DMS114 treated with DMSO at 0.1 percent for 48 hours (cell line): ENCODE data around the gene SPAST.
A peak's percentile ranks its signal among the peaks of the same experiment; 100 is the strongest.
"Not testable (repeated sequence)": the region's sequence is repeated elsewhere in the genome, so short reads cannot be mapped to it uniquely, and the experiment has no call there.

Experiments used
- DNase-seq: peaks from one replicate; lab custom pipeline; 2025; ENCODE audit not compliant: unreplicated experiment; lab: John Stamatoyannopoulos, UW

SPAST gene, protein sequence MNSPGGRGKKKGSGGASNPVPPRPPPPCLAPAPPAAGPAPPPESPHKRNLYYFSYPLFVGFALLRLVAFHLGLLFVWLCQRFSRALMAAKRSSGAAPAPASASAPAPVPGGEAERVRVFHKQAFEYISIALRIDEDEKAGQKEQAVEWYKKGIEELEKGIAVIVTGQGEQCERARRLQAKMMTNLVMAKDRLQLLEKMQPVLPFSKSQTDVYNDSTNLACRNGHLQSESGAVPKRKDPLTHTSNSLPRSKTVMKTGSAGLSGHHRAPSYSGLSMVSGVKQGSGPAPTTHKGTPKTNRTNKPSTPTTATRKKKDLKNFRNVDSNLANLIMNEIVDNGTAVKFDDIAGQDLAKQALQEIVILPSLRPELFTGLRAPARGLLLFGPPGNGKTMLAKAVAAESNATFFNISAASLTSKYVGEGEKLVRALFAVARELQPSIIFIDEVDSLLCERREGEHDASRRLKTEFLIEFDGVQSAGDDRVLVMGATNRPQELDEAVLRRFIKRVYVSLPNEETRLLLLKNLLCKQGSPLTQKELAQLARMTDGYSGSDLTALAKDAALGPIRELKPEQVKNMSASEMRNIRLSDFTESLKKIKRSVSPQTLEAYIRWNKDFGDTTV

DNA sequence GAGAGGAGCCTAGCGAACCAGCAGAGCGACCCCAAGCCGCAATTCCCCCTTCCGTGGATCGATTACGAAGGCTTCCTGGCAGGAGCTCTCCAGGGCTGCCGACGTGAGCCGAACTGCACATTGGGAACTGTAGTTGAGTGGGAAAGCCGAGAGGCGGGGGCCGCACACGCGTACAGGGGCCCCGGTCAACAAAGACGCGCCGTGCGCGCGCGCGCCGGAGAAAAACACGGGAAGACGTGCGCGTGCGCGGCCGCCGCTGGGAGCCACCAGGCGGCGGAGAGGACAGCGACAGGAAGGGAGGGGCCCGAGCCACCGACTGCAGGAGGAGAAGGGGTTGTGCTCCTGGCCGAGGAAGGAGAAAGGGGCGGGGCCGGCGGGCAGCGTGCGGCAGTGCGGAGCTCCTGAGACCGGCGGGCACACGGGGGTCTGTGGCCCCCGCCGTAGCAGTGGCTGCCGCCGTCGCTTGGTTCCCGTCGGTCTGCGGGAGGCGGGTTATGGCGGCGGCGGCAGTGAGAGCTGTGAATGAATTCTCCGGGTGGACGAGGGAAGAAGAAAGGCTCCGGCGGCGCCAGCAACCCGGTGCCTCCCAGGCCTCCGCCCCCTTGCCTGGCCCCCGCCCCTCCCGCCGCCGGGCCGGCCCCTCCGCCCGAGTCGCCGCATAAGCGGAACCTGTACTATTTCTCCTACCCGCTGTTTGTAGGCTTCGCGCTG, at the start of gene SPAST:
Gene SPAST (plus strand): TSS at position 247 of the 711 bp plus-strand sequence. CDS start 276 bp downstream, at position 523.
- peak; percentile 97 for DNase-seq

DNA sequence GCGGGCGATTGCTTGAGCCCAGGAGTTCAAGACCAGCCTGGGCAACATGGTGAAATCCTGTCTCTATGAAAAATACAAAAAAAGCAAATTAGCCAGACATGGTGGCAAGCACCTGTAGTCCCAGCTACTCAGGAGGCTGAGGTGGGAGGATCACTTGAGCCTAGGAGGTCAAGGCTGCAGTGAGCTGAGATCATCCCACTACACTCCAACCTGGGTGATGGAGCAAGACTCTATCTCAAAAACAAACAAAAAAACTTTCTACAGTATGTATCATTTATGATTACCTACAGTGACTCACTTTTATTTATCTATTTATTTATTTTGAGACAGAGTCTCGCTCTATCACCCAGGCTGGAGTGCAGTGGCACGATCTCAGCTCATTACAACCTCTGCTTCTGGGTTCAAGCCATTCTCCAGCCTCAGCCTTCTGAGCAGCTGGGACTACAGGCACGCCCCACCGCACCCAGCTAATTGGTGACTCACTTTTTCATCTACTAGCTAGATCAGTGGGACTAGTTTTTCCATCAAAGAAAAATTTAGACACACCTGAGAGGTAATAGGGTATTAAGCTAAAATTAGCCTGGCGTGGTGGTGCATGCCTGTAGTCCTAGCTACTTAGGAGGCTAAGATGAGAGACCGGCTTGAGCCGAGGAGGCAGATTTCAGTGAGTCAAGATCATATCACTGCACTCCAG, 44.4 kb upstream of the SPAST start:
- DNase-seq = not testable (repeated sequence)

DNA sequence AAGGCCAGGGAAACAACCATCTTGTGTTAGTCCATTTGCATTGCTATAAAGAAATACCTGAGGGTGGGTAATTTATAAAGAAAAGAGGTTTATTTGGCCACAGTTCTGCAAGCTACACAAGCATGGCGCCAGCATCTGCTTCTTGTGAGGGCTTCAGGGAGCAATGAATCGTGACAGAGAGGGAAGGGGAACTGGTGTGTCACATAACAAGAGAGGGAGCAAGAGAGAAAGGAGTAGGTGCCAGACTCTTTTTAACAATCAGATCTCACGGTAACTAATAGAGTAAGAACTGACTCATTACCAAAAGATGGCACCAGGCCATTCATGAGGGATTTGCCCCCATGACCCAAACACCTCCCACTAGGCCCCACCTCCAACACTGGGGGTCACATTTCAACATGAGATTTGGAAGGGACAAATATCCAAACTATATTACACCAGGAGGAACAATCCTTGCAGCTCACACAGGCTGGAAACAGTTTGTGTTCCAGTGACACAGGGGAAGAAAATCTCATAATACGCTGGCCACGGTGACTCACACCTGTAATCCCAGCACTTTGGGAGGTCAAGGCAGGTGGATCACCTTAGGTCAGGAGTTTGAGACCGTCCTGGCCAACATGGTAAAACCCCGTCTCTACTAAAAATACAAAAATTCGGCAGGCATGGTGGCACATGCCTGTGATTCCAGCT, 29.0 kb upstream of the SPAST start:
- DNase-seq = not testable (repeated sequence)

DNA sequence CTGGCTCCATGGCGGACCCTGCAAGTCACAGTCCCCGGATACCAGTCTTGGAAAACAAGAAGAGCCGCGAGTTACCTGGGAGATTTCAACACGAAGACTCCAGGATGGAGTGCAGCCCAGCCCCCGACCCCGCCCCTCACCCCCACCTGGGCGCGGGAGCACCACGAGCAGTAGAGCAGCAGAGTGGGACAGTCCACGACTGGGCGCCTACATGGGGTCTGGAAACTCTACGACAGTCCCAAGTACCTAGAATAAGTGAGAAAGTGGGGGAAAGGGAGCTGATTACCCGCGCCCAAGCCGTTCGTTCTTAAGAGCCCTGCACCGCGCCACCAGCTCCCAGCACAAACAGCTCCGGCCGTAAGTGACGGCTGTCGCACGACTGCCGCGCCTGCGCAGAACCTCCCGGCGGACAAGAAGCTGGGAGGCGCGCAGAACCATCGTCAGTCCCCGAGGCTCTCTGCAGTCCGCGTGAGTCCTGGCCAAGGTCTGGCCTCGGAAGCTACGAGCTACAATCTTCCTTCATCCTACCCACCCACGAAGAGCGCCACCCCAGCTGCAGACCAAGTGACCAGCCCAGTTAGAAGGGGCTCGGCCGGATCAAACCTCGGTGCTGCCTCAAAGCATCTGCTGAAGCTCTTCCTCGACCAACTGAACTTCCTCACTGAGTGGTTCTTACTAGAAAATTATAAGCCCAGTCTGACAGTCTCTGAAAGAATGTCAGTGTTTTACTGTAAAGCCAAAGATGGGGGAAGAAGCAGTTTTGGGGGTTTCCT, 23.7 kb upstream of the SPAST start, which contains the start of gene DPY30:
Gene DPY30 (minus strand): TSS at position 359 of the 773 bp plus-strand sequence. CDS start 349 bp downstream, at position 10.
- DNase-seq = peak; percentile 84

DNA sequence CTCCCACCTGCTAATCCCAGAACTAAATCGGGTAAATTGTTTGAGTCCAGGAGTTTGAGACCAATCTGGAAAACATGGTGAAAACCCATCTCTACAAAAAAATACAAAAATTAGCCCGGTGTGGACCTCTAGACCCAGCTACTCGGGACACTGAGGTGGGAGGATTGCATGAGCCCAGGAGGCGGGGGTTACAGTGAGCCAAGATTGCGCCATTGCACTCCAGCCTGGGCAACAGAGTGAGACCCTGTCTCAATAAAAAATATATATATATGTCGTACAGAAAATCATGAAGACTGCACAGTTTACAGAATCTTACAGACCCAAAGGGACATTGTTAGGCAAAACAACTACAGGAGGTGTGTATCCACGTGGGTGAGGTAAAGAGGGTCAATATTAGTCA, 19.8 kb upstream of the SPAST start:
- no peak for DNase-seq

DNA sequence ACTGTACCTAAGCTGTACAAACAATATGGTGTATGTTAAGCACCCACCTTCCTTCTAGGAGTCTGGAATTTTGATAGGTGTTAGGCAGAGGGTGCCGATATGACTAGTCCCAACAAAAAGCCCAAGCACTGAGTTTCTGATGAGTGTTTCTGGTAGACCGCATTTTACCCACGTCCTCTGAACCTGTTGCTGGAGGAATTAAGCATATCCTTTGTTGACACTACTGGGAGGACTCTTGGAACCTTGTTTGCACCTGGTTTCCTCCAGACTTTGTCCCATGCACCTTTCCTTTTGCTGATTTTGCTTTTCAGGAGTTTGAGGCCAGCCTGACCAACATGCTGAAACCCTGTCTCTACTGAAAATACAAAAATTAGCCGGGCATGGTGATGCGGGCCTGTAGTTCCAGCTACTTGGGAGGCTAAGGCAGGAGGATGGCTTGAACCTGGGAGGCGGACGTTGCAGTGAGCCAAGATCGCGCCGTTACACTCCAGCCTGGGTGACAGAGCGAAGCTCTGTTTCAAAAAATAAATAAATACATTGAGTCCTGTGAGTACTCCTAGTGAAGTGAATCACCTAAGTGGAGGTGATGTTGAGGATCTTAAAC, 11.4 kb upstream of the SPAST start:
- no peak for DNase-seq

DNA sequence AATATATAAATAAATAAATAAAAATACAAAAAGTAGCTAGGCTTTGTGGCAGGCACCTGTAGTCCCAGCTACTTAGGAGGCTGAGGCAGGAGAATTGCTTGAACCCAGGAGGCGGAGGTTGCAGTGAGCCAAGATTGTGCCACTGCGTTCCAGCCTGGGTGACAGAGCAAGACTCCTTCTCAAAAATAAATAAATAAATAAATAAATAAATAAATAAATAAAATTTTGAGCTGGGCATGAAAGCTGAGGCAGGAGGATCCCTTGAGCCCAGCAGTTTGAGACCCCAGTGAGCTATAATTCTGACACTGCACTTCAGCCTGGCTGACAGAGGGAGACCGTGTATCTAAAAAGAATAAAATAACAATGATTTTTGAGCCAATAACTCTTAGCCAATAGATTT, 8.8 kb upstream of the SPAST start:
- DNase-seq = not testable (repeated sequence)

DNA sequence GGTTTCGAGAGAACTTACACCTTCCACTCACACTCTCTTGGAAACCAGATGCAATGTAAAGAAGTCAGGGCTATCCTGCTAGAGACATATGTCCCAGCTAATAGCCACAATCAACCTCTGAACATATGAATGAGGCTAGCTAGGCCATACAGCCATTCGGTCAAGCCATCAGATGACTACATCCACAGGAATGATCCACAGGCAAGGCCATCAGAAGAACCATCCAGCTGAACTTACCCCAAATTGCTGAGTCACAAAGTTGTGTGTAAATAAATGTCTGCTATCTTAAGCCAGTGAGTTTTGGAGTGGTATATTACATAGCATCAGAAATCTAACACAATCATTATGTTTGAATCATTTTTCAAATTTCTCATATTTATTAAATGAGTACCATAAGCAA, 5.2 kb upstream of the SPAST start:
- DNase-seq = no peak

DNA sequence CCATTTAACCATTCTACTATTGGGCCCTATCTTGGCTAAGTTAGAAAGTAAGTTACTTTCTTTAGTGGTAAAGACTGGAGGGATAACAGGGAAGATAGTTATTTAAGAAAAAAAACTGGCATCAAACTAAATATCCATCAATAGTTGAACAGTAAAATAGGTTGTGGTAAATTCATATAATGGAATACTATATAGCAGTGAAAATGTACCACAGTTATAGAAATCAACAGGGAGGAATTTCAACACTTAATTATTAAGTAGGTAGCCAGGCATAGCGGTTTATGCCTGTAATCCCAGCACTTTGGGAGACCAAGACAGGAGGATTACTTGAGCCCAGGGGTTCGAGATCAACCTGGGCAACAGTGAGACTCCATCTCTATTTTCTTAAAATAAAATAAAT, 3.1 kb upstream of the SPAST start:
- no peak for DNase-seq

DNA sequence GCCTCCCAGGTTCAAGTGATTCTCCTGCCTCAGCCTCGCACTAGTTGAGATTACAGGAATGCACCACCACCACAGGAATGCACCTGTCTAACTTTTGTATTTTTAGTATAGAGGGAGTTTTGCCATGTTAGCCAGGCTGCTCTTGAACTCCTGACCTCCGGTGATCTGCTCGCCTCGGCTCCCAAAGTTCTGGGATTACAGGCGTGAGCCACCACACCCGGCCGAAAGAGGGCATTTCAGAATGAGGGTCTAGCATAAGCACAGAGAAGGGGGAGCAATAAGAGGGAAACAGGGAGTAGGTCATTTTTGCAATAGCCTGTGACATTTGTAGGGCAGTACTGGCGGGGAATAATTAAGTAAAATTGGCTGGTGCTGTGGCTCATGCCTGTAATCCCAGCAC, 1.9 kb upstream of the SPAST start:
- no peak for DNase-seq

DNA sequence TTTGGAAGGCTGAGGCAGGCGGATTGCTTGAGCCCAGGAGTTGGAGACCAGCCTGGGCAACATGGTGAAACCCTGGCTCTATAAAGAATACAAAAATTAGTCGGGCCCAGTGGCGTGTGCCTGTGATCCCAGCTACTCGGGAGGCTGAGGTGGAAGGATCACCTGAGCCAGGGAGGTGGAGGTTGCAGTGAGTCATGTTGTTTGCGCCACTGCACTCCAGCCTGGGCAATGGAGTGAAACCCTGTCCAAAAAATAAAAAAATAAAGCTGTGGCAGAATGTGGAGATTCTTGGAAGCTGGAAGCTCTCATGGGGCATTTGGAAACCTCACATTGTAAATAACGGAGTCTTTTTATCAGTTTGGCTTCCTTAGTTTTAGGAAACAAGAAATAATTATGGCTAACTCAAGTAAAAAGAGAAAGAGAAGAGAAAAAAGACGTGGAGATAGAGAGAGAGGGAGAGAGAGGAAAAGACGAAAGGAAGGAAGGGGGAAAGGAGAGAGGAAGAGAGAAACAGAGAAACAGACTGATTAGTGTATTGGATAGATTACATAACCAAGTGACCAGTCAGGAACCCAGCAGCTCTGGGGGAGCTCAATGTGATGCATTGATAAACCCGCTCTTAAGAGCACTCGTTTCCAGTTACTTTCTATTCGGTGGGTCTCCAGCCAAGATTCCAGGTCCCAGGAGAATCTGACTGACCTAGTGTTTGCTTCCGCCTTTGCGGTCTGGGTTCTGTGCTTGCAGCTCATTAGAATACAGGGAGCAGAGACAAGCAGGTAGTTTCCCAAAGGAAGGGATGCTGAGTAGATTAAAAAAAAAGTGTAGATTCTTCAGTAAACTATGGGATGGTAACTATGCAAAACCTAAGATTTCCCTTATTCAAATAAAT, 1.1 kb upstream of the SPAST start:
- DNase-seq = no peak

DNA sequence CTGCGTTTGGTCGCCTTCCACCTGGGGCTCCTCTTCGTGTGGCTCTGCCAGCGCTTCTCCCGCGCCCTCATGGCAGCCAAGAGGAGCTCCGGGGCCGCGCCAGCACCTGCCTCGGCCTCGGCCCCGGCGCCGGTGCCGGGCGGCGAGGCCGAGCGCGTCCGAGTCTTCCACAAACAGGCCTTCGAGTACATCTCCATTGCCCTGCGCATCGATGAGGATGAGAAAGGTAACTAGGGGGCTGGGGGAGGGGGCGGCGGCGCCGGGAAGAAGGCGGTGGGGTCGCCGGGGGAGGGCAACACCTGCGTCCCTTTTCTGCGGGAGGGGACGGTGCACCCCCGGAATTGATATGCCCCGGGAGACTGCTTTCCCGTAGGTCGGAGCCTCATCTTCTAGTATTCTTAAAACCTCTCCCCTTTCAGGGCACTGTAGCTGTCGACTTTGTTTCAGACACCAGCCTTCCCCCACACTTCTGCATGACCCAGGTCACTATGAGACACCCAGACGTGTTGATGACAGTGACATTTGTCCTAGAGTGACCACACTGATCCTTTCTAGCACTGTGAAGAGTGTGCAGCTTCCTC, 755 bp downstream of the SPAST start:
- DNase-seq = no peak

DNA sequence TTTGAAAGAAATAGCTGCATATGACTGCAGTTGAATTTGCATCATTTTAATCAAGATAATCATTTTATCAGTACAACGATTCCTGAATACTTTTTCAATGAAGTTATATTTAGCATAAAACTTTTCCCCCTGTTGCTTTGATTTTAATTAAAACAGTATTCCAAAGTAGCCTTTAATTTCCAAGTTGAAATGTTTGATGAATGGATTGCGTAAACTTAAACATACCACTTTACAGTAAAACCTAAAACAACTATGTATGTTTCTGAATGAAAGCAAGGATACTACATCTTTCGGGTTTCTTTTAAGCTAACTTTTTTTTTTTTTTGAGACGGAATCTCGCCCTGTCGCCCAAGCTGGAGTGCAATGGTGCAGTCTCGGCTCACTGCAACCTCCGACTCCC, 1.4 kb downstream of the SPAST start:
- DNase-seq = no peak

DNA sequence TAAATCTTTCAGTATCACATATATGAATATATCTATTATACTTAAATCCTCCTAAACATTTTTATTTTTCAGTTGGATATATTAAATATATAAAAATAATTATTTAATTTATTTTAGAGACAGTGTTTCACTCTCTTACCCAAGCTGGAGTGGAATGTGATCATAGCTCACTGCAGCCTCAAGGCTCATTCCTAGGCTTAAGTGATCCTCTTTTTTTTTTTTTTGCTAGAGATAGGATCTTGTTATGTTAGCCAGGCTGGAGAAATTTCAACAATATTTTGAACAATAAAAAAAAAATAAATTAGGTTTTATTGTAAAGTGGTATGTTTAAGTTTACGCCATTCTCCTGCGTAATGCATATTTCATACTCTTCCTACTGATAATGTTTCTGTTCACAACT, 4.2 kb downstream of the SPAST start:
- no peak for DNase-seq

DNA sequence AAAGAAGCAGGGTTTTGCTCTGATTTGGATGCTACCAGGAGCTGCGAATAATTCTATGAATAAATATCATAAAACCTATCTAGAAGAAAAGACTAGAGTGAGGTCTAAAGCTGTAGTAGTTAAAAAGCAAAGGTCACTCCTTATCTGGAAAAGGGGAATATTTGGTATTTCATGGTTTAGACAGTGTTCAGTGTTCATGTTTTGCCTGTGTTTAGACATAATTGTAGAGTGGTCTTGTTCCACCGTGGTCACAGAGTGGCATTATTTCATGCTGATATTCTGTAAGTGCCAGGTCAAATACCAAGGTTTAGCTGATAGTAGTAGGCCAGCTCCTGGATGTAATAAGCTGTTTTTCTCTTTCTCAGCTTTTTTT, 10.8 kb downstream of the SPAST start:
- no peak for DNase-seq

DNA sequence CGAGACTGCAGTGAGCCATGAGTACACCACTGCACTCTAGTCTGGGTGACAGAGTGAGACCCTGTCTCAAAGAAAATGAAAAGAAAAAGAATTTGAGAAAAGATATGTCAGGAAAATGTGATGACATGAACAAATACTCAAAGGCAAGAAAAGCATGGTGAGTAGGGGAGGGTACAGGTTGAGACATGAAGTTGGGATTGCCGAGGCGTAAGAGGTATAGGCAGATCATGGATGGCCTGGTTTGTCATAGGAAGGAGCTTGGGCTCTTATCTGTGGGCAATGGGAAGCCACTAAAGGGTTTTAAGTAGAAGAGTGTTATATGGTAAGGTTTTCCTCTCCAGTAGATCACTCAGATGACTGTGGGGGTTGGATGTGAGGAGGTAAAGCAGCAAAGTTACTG, 32.3 kb downstream of the SPAST start:
- no peak for DNase-seq

DNA sequence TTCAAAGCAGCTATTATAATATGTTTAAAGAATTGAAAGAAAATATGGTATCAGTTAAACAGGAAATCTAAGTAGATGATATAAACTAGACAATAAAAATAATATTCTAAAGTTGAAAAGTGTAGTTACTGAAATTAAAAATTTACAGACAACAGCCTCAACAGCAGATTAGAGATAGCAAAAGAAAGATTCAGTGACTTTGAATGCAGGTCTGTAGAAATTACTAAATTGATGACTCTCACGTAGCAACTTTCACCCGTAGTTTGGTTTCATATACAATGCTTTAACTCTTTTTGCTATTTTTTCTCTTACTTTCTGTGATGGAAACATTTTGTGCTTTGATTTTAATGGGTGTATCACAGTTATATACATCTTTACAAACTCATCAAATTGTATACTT, 44.8 kb downstream of the SPAST start:
- DNase-seq = no peak

DNA sequence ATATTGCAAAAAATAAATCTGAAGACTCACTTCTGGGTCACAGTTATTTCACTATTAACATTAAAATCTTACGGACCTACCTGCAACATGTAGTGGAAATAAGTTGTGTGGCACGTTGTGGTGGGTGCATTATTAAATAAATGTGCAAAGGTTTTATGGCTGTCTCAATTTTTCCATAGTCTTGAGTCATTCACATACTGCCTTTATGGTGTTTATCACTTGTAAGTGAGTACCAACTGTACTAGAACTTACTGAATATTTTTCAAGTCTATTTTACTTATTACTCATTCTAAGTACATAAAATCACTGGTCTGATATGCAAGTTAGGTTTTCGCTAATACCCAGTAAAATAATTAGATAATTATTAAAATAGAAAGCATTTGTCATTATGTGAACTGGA, 54.7 kb downstream of the SPAST start:
- no peak for DNase-seq
